Stimulated activated CD4-positive, alpha-beta T cell treated with anti-CD3 and anti-CD28 coated beads, Interleukin-2, amount 100 ng/mL, for 4 hours (primary cell): Measurements from ENCODE around the gene NBEA.

Experiments used
- DNase-seq: peaks from one replicate; pipeline ENCODE4 v3.0.0-alpha.2; 2020; ENCODE audit warnings: low read depth

Gene NBEA

DNA sequence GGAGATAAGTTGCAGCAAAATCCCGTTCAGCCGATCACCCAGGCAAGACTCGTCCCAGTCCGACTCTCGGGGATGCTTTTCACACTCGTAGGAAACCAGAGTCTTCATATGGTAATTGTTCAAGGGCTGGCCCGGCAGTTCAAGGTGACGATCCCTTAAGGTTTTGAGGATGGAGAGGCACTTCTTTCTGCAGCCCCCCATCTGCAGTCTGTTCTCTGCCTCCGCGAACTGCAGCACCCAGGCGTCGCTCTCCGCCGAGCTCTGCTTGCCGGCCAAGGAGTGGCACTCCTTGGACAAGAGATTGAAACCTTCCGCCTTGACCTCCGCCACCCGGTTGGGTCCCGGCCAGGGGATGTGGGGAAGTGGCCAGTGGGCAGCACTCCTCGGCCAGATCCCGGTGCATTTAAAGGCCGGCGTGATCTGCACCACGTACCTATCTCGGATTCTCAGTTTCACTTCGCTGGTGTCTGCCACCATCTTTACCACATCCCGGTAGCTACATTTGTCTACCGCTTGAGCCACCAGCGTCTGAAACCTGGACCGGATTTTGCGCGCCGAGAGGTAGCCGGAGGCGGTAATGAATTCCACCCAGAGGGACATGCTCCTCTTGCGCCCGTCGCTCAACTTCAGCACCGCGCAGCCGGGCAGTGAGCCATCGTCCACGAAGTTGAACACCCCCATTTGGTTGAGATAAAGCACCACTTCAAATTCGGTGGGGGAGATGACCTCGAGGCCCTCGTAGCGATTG lies 533.3 kb downstream of the NBEA start:
- DNase-seq: no peak

DNA sequence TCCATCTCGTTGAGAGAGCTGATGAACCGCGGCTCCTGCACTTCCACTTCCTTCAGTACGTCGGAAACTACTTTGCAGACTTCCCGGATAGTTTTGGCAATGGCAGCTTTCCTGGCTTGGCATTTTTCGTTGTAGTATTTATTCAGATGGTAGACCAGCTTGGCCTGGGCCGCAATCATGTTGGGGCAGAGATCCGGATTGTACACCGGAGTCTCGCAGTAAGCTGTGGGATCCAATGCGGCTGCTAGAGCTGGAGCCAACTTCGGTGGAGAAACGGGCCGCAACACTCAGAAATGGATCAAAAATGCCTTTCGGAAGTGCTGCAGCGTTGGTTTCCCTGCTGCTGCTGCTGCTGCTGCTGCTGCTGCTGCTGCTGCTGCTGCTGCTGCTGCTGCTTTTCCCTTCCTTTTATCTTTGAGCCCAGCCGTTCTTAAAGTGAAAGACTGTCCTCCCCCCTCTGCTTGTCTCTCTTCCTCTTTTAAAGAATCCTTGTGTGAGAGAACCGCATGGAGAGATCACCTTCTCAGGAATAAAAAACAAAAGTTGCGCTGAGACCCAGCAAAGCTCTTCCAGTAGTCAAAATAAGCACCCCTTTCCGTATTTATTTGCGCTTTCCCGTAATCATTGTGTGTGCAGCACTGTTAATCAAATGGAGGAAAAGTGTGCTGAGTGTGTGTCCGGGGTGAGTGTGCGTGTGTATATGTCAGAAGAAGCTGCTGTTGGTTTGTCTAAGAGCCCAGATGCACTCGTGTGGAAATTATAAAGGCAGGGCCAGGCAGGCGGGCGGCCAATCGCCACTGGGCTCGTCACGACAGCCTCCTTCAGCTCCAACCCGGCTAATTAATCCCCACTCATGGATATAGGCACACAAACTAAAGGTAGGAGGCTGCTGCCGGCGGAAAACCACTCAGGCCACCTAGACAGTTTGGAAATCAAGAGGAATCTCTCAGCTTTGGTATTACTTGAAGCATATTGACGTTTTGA lies 534.2 kb downstream of the NBEA start, which contains the start of gene MAB21L1:
TSS of gene MAB21L1 (minus strand) at position 730 of the 984 bp plus-strand sequence. CDS start at position 179, 551 bp downstream.
- no peak for DNase-seq

DNA sequence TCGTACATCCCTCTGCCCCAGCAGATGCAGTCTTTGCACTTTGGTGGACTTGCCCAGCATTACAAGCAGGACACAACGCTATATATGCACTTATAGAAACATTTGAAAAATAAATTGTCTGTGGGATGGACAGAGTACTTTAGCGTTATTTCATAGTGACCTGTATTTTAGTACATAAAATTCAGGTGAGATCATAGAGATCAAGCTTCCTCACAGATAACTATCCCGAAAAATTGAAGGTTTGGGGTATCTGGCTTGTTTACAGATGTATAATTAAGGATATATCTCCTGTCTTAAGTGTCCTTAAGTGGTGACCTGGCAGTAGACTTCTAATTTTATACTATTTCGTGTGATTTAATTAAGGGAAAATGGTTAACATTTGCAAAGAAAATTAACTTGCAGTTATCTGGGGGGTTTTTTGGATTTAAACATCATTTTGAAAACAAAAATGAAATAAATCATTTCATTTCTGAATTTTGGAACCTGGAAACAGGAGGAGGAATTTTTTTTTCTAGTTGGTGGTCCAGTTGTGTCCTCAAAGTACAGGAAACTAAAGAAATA lies 535.4 kb downstream of the NBEA start:
- no peak for DNase-seq

DNA sequence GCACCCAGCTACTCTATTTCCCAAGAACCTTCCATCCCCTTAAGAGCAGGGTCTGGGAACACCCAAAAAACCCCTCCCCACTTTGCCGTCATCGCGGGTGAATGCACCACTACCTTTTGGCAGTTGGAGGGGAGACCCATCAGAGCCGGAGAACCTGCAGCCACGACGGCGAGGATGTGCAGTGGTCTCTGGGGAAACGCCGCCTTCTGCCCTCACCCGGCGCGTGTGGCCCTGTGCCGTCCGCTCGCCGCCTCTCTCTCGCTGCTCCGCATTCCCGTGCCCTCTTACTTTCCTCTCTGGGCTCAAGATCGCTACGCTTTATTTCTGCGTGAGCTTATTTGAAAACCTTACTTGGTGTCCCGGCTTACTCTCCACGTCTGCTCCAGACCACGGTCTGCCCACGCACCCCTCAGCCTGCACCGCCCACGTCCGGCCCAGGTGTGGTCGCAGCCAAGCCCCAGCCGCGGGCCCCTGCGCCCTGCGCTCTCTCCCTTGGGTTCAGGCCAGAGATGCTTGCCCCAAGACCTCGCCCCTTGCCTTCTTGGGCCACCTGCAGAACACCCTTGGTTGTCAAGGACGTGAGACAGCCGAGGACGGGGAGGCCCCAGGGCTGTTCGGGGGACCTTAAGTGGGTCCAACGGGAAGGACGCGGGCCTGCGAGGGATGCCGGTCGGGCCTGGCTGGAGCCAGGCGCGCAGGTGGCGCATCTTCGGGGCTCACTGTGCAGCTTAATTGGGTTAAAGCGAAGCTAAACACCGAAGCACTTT lies 536.4 kb downstream of the NBEA start:
- DNase-seq: no peak

DNA sequence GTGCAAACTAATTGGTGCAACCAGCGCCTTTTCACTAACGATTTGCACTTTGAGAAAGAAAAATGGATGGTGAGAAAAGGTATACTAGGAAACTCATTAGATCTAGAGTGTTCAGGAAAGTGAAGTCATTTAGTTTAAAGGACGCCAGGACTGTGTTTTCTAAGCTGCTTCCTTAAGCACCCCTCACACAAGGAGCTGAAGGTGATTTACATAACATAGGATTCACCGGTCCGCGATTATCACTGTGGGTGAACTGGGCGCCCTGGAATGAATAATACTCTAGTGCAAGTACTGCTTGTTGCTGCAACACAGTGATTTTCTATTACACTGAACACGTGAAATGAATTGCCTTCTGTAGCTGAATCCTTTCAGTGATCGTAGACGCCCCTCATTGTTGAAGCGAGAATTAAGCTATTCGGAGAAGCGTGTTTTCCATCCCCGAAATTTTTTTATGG lies 537.0 kb downstream of the NBEA start:
- no peak for DNase-seq

DNA sequence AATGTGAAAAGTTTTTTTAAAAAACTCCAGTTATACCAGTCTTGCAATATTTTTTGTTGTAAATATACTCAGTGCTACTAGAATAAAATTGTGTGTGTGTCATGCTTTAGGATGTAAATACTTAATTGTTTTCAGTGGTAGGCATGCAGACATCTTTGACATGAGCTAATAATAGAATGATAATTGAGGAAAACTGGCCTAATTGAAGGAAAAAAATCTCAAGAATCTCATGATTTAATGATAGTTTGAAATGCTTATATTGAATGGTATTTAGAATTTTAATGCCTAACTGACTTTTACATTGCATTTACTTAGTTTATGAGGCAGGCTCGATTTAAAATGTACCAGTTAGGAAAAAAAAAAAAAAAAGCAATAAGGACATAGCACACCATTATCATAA lies 537.6 kb downstream of the NBEA start:
- no peak for DNase-seq

DNA sequence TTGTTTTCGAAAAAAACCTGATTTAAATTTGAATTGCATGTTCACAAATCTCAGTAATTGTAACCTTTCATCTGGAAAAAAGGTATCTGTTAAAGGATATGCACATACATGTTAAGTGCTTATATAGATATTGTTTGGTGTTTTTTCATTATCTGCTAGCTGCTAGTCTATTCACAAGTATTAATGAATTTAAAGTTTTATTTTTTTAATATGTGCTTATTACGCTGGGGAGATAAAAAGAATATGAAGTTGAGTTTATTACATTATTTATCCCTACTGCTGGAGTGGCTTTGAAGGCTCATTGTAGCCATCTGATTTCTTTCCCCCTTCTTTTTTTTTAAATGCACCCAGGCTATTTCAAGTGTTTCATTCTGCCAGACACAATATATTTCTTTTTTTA lies 538.3 kb downstream of the NBEA start:
- no peak for DNase-seq

DNA sequence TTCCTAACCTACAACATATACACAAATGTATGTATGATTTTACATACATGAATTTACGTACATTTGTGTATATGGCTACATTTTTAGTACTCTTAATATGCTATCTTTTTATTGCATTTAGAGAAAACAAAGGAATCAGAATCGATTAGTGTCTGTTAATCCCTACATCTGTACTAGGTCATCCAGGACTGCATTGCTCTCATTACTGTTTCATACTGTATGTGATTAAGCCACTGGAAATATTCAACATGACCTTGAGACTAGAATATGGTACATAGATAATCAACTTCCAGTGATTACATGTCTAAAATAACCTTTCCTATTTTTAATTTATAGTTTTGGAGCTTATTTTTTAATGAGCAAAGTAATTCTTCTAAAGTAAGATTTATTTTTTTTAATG lies 539.7 kb downstream of the NBEA start:
- DNase-seq: no peak

DNA sequence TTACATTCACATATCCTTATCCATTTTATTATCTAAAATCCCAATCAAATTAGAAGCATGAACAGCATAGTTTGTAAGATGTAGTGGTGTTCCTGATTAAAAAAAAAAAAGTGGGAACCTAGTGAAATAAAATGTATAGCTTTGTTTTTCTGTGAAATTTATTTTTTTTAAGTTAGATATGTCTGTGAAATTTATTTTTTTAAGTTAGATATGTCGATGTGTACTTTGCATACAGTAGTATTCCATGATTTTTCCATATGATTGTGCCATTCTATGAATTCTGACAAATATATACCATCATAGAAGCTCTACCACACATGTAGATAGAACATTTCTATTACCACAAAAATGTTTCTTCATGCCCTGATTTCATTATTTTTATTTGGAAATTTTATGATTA lies 540.5 kb downstream of the NBEA start:
- no peak for DNase-seq

DNA sequence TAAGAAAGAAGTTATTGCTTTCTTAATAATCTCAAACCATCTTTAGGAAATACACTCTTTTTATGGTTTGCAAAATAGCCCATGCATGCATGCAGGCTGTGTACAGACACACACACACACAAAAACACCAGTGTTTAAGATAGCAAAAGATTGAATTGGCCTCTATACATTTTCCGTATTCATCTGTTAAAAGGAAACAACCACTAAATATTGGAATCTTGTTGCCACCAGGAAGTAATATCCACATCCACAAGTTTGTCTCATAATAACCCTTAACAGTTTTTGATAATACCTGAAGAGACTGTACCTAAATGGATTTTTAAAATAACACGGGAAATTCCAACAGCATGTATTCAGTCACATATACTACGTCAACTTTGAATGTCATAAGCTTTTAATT lies 541.7 kb downstream of the NBEA start:
- DNase-seq: no peak

DNA sequence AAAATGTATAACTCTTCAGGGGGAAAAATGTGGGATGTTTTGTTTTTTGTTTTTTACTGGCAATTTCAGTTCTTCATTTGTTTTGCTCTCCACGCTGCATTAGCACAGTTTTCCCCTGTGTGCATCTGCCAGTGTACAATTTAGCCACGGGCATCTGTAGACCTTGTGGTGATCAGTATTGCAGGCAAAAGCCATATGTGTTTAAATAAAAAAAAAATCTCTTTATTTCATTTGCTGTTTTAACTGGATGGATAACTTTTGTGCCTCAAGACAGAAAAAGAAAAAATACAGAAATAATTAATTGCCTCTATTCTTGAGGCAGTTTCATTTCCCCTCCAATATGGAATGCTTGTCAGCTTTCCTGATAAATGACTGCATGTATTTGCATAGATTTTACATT lies 542.3 kb downstream of the NBEA start:
- no peak for DNase-seq

DNA sequence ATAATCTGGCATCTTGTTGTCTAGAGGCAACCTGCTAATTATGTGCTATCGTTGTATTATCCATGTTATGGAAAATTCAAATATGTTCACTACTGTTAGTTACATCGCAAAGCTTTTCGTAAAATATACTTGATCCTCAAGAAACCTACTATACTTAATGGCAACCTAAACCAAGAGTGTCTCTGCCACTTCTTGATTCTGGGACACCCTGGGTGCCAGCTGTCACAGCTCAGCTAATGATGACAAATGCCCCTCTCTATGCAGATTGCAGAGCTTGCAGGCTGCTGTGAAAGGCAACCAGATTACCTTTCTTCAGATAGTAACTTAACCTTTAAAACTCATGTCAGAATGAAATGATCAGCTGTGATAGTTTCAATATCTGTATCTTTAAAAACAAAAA lies 543.4 kb downstream of the NBEA start:
- no peak for DNase-seq

DNA sequence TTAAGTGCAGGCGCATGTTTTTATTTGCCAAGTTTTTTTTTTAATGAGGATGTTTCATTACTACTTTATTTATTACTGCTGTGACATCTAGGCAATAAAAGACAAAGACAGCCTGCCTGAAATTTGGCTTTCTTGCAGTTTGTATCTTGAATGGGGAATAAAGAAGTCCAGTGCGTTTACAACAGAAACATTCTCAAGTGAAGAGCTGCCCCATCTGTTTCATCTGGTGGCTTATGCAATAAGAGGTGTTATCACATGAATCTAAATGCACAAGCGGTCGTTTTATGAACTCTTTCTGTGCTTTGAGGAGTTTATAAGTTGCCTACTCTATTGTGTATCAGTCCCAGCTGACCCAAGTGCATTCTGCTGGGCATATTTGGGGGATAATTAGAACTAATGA lies 547.0 kb downstream of the NBEA start:
- no peak for DNase-seq

DNA sequence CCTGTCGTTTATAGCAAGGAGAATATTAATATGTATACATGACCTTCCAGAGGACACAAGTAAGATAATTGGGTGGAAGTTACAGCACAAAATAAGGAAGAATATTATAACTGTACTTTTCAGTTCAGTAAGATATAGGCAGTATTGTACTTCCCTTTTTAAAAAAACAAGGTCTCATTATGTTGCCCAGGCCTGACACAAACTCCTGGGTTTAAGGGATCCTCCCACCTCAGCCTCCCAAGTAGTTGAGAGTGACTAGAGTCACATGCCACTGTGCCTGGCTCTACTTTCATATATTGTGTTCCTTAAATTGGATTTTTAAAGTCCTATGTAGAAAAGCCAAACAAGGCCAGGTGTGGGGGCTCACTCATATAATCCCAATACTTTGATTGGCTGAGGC lies 553.9 kb downstream of the NBEA start:
- no peak for DNase-seq

DNA sequence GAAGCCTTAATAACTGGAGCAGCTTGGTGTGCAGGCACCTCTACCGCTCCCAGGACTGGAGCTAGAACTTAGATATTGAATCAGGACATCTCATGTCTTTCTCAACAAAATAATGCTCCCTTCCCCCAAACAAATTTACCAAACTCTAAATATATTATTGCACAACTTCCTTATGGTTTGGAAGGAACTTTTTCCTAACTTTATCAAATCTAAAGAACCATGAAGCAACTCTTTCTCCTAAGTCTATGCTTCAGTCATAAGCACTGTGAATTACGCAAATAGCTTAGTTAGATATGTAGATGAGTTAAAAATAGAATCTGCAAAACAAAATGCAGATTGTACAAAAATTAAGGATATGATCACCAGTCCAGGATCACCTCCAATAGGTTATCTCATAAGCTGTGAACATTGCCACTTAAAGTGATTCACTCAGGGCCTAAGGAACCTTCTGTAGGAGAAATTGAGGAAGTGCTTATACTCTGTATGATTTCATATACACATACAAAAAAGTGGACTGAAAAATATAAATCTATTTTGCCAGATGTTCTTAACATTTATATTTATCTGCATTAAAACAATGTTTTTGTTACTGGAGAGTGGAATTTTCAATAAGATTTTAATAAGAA lies 554.8 kb downstream of the NBEA start:
- DNase-seq: no peak

DNA sequence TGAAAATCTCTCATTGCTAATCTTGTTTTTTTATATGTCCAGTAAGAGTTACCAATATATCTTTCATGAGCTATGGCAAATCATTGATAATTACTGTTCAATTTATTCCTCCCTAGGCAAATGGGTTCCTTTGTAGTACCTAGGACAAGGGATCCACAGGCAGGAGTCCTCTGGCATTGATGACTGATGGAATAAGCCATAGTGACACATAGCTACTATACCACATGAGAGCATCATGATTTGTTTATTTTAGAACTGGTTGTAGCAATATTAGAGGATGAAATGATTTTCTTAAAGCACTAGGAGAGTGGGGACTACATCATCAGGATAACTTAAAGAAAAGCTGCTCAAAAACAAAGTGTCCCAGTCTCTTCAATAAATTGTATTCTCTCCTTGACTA lies 556.2 kb downstream of the NBEA start:
- no peak for DNase-seq

DNA sequence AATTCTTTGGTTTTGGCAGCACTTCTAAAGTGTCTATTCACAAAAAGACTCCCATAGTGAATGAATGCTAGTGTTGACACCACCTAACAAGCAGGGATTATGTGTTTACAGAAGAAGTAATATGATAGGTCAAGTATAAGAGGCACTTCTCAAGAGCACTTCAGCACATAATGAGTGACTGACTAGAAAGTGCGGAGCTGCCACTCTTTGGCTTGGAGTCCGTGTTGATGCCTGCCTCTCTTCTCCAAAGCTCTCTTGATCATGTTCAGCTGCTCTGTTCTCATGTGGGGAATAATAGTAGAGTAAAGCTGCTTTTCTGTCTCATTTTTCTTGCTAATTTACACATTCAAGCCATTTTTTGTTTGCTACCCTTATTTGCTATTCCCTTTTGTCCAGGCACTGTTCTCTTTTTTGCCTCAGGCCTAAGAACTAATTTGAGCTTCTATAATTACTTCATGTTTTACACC lies 557.2 kb downstream of the NBEA start:
- DNase-seq: no peak

DNA sequence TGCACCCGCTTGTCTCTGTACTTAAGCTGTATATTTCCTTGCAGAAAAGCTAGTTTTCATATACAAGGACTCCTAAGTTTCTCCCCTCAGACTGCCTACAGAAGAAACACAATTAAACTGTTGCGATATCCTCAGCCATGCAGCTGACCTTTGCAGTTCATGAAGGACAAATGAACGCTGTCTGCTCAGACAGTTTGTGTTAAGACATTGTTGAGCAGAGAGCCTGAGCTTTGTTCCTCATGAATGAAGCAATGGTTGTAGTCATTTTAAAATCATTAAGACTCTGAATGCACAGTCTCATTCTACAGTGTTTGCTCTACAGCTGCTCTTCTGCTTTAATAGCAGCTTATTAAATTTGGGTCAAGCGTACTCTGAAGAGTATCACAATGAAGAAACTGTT lies 557.6 kb downstream of the NBEA start:
- DNase-seq: no peak

DNA sequence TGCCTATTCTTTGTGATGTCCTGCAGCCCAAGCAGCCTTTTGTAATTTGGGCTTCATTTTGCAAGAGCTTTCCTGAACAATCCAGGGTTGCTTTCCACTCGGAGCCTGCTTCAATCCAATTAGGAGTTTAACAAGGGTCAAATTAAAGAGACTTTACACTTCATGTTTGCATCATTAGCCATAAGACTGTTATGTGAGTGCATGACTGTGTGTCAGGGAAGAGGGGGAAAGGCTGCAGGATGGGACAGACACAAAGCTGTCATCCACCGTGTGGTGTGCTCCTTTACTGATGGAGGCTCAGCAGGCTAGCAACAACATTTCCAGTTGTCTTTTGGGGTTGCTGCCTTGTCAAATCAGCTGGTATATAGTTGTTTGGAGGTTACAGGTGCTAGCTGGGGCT lies 558.1 kb downstream of the NBEA start:
- no peak for DNase-seq

DNA sequence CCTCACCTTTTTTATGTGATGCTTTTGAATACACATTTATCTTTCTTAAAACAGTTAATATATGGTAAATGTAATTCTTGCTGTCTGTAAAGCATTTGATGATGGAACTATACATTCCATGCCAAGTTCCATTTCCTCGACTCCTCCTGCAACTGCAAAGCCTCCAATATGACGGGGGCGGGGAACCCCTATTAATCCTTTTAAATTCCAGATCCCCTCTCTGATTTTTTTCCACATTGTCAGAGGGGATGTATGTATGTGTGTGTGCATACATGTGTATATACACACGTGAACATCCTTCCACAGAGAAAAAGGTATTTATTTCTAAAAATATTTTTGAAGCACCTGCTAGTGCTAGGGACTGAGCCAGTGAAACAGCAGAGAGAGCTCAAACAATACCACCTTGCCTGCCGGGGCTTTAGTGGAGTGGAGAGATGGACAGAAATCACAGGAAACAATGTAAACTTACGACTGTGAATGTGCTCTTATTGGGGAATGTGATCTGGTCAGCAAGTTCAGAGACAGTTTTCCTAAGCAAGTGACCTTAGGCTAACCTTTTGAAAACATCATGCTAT lies 559.7 kb downstream of the NBEA start:
- DNase-seq: no peak

DNA sequence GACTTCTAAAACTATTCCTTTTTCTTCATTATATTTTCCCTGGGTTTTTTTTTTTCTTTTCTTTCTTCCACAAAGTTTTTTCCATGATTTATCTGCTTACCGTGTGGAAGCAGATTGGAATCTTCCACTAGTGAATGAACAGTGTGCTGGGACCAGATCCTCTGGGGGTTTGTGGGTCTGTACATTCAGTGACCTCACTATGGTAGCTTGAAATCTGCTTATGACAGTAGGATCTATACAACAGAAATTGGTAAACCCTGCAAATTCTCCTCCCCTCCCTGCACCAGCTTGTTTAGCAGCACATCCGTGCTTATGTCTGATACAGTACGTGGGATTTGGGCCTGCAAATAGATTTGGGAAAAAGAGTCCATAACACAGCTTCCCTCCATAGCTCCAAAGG lies 560.4 kb downstream of the NBEA start:
- no peak for DNase-seq
